ENCODE results near the gene NT5C1A.

Gene NT5C1A

DNA sequence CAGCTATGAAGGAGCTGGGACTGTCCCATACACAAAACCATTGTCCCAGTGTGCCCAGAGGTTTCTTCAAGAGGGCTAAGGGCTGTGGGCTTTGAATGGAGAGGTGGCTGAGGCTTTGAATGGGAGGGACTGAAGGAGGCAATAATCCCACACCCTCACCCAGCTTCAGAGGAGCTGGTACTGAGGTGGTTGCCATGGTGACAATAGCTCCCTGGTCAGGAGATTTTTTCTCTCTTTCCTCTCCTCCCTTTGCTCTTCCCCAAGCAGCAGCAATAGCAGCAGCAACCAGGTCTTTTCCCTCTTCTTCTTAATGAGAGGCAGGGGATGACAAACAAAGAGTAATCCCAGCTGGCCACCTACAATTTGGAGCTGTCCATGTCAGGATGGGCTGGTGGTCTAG is 17.7 kb upstream of the NT5C1A start:
- Histone ChIP-seq H3K79me2 (ENCODE audit: low read length) (no peaks in the 10 kb centered on the region), H3K4me3 (ENCODE audit: low read length) (no peak overlapping the region), H4K20me1 (ENCODE audit: insufficient read depth, low read length) (no peaks in the 10 kb centered on the region), H3K27me3 (ENCODE audit: low read depth, low read length) (no peaks in the 10 kb centered on the region), H3K4me1 (ENCODE audit: low read length) (no peaks in the 10 kb centered on the region), H2AFZ (ENCODE audit: low read depth, low read length) (no peak overlapping the region), H3K9ac (ENCODE audit: low read length) (no peak overlapping the region), H3K27ac (ENCODE audit: low read length) (no peak overlapping the region), H3K36me3 (replicated peaks; ENCODE audit: low read depth, low read length) (no peaks in the 10 kb centered on the region), H3K9me3 (ENCODE audit: insufficient read depth, low read length) (no peaks in the 10 kb centered on the region), H3K4me2 (ENCODE audit: low read length) (no peak overlapping the region)
- TF ChIP-seq EZH2phosphoT487 (IDR thresholded peaks at IDR 0.05; ENCODE audit: low read depth) = no peak
- TF ChIP-seq, protein P1, sequence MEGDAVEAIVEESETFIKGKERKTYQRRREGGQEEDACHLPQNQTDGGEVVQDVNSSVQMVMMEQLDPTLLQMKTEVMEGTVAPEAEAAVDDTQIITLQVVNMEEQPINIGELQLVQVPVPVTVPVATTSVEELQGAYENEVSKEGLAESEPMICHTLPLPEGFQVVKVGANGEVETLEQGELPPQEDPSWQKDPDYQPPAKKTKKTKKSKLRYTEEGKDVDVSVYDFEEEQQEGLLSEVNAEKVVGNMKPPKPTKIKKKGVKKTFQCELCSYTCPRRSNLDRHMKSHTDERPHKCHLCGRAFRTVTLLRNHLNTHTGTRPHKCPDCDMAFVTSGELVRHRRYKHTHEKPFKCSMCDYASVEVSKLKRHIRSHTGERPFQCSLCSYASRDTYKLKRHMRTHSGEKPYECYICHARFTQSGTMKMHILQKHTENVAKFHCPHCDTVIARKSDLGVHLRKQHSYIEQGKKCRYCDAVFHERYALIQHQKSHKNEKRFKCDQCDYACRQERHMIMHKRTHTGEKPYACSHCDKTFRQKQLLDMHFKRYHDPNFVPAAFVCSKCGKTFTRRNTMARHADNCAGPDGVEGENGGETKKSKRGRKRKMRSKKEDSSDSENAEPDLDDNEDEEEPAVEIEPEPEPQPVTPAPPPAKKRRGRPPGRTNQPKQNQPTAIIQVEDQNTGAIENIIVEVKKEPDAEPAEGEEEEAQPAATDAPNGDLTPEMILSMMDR (IDR thresholded peaks at IDR 0.05; ENCODE audit: low read depth, low read length) = no peak

DNA sequence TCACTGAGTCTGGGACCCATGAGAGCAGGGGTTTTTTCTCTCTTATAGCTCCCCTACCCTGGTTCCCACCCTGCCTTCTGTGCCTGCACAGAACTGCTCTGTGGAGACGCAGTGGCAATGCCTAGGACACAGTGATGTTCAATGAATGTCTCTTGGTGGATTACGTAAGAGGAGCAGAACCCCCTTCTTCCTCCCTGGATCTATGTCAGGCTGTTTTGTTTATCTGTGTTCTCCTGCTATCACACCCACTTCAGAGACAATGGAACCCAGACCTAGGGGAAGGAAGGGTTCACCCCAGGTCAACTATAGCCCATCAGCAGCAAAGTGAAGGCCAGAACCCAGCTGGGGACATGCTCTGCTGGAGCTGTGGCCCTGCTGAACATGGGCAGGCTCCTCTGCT is 17.3 kb upstream of the NT5C1A start:
- no peaks in the 10 kb centered on the region for H3K27me3 ChIP-seq (ENCODE audit: low read depth, low read length)

DNA sequence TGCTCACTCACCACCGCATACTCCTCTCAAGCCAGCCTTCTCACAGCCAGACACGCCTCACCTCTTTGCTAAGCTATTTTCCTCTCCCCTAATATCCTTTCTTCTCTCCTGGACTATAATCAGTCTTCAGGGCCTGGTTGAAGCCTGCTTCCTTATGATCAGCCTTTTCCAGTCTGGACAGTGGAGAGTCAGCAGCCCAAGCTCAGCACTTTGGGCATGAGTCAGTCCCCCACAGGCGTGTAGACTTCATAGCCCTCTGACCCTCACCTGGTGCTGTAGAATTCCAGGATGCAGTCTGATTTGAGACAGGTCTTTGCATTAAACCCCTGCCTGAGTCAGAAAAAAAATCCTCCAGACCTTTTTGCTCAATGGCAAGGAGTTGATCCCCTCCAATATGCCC is 16.8 kb upstream of the NT5C1A start:
- no peaks in the 10 kb centered on the region for H4K20me1 ChIP-seq (ENCODE audit: insufficient read depth, low read length)
- H3K4me1 ChIP-seq (ENCODE audit: low read length) = no peaks in the 10 kb centered on the region
- no peak overlapping the region for H3K4me3 ChIP-seq (ENCODE audit: low read length)
- no peak overlapping the region for H3K9ac ChIP-seq (ENCODE audit: low read length)
- no peak overlapping the region for H3K4me2 ChIP-seq (ENCODE audit: low read length)
- no peaks in the 10 kb centered on the region for H3K9me3 ChIP-seq (ENCODE audit: insufficient read depth, low read length)
- TF ChIP-seq, protein P1 (IDR thresholded peaks at IDR 0.05; ENCODE audit: low read depth, low read length) = no peak
- no peak for TF ChIP-seq EZH2phosphoT487 (IDR thresholded peaks at IDR 0.05; ENCODE audit: low read depth)
- no peaks in the 10 kb centered on the region for H3K27me3 ChIP-seq (ENCODE audit: low read depth, low read length)
- H2AFZ ChIP-seq (ENCODE audit: low read depth, low read length) = no peak overlapping the region
- no peak overlapping the region for H3K27ac ChIP-seq (ENCODE audit: low read length)
- H3K79me2 ChIP-seq (ENCODE audit: low read length) = no peaks in the 10 kb centered on the region
- H3K36me3 ChIP-seq (replicated peaks; ENCODE audit: low read depth, low read length) = no peaks in the 10 kb centered on the region

More for the DNA sequence above, 17.3 kb upstream of the NT5C1A start:
- Histone ChIP-seq H3K4me1 (ENCODE audit: low read length) (no peaks in the 10 kb centered on the region), H3K9me3 (ENCODE audit: insufficient read depth, low read length) (no peaks in the 10 kb centered on the region), H3K36me3 (replicated peaks; ENCODE audit: low read depth, low read length) (no peaks in the 10 kb centered on the region), H3K4me2 (ENCODE audit: low read length) (no peak overlapping the region), H3K27ac (ENCODE audit: low read length) (no peak overlapping the region), H3K79me2 (ENCODE audit: low read length) (no peaks in the 10 kb centered on the region), H3K9ac (ENCODE audit: low read length) (no peak overlapping the region), H3K4me3 (ENCODE audit: low read length) (no peak overlapping the region), H2AFZ (ENCODE audit: low read depth, low read length) (no peak overlapping the region), H4K20me1 (ENCODE audit: insufficient read depth, low read length) (no peaks in the 10 kb centered on the region)
- TF ChIP-seq, protein P1 (IDR thresholded peaks at IDR 0.05; ENCODE audit: low read depth, low read length) = no peak
- TF ChIP-seq EZH2phosphoT487 (IDR thresholded peaks at IDR 0.05; ENCODE audit: low read depth) = no peak

DNA sequence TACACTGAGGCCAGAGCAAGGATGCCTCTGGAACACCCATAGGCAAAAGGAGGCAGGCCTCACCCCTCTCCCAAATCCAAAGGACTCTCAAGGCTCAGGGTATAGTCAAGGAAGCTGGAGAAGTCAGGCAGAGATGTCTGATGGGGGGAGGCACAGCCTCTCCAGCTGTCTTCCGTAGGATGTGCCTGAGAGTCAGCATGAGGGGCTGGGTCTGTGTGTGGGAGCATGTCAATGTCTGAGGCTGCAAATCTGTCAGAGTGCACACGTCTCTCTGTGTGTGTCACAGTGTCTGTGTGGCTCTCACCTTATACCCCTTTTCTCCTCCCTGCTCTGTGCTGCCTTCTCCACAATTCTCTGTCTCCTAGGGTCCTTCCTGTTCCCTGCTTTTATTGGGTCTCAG is 15.3 kb upstream of the NT5C1A start:
- Histone ChIP-seq H3K79me2 (ENCODE audit: low read length) (no peaks in the 10 kb centered on the region), H3K4me2 (ENCODE audit: low read length) (no peak overlapping the region), H3K4me1 (ENCODE audit: low read length) (no peaks in the 10 kb centered on the region), H3K27ac (ENCODE audit: low read length) (no peak overlapping the region), H4K20me1 (ENCODE audit: insufficient read depth, low read length) (no peaks in the 10 kb centered on the region), H3K9me3 (ENCODE audit: insufficient read depth, low read length) (no peaks in the 10 kb centered on the region), H3K36me3 (replicated peaks; ENCODE audit: low read depth, low read length) (no peaks in the 10 kb centered on the region), H2AFZ (ENCODE audit: low read depth, low read length) (no peak overlapping the region), H3K9ac (ENCODE audit: low read length) (no peak overlapping the region), H3K4me3 (ENCODE audit: low read length) (no peak overlapping the region), H3K27me3 (ENCODE audit: low read depth, low read length) (no peaks in the 10 kb centered on the region)
- TF ChIP-seq, protein P1 (IDR thresholded peaks at IDR 0.05; ENCODE audit: low read depth, low read length) = no peak
- TF ChIP-seq EZH2phosphoT487 (IDR thresholded peaks at IDR 0.05; ENCODE audit: low read depth) = no peak
